GM19468 (cell line): ENCODE results near the gene ATAD1.
"Not testable (repeated sequence)": the region's sequence is repeated elsewhere in the genome, so short reads cannot be mapped to it uniquely, and the experiment has no call there.

ENCODE experiments used
- ATAC-seq: cut with Tn5 transposase; IDR thresholded peaks from one replicate; pipeline ENCODE4 v1.9.1; 2021; ENCODE audit warnings: mild to moderate bottlenecking, moderate library complexity, moderate number of reproducible peaks; ENCODE audit not compliant: unreplicated experiment; ENCODE audit errors: extremely low read depth

Gene ATAD1

DNA sequence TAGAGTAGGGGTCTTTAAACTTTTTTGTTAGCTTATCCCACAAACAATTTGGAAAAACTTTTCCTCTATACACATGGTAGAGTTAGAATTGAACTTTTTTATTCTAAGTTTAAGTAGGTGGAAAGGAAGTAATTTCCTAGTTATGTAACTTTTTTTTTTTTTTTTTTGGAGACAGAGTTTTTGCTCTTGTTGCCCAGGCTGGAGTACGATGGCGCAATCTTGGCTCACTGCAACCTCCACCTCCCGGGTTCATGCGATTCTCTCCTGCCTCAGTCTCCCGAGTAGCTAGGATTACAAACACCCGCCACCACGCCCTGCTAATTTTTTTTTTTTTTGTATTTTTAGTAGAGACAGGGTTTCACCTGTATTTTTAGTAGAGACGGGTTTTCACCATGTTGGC is 28.7 kb upstream of the ATAD1 start:
- not testable (repeated sequence) for ATAC-seq

DNA sequence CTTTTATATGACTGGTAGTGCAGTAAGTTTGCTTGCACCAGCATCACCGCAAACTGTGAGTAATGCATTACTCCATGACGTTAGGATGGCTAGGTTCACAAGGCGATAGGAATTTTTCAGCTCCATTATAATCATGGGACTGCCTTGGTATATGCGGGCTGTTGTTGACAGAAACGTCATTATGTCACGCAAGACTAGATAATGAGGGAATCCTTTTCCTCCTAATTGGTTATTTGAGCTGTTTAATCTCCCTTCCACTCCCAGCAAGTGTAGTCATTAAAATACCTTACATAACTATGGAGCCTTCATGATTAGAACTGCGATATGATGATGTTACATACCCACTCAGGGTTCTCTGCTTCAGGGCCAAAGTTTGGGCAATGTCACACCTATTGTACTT is 28.0 kb upstream of the ATAD1 start:
- no peak for ATAC-seq

DNA sequence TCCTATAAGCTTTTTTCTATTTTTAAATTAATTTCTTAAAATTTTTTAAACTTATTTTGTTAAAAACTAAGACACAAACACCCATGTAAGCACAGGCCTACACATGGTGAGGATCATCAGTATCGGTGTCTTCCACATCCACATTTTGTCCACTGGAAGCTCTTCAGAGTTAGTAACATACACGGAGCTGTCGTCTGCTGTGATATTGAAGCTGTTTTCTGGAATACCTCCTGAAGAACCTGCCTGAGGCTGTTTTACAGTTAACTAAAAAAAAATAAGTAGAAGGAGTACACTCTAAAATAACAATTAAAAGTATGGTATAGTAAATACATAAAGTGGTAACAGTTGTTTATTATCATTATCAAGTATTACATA is 27.6 kb upstream of the ATAD1 start:
- no peak for ATAC-seq

DNA sequence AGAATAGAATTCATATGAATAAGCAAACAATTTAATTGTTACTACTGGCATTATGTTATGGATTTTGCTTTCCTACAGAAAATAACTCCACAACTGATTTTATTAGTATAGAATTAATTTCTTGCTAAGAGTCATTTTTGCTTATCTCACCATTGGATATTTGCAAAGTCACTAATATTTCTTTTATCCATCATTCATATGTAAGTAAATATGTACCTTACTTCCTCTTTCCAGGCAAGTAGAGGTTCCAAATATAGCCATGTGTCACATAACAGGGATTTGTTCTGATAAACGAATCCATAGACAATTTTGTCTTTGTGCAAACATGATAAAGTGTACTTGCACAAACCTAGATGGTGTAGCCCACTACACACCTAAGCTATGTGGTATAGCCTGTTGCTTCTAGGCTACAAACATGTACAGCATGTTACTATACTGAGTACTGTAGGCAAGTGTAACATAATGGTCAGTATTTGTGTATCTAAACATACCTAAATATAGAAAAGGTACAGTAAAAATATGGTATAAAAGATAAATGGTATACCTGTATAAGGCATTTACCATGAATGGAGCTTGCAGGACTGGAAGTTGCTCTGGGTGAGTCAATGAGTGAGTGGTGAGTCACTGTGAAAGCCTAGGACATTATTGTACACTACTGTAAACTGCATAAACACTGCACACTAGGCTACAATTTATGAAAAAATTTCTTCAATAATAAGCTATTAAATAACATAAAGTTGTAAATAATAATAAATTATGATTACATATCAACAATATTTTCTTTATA is 27.0 kb upstream of the ATAD1 start:
- ATAC-seq = no peak

DNA sequence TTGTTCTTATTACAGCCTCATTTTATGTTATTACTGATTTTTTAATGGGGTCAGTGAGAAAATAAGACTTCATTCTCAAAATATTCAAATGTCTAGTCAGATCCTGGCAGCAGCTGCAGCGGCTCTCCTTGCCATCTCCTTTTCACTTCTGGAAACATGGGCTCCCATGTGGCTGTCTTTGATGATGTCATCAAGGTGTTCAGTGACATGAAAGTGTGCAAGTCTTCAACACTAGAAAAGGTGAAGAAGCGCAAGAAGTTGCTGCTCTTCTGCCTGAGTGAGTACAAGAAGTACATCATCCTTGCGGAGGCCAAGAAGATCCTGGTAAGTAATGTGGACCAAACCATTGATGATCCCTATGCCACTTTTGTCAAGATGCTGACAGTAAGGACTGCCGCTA is 25.7 kb upstream of the ATAD1 start:
- no peak for ATAC-seq

DNA sequence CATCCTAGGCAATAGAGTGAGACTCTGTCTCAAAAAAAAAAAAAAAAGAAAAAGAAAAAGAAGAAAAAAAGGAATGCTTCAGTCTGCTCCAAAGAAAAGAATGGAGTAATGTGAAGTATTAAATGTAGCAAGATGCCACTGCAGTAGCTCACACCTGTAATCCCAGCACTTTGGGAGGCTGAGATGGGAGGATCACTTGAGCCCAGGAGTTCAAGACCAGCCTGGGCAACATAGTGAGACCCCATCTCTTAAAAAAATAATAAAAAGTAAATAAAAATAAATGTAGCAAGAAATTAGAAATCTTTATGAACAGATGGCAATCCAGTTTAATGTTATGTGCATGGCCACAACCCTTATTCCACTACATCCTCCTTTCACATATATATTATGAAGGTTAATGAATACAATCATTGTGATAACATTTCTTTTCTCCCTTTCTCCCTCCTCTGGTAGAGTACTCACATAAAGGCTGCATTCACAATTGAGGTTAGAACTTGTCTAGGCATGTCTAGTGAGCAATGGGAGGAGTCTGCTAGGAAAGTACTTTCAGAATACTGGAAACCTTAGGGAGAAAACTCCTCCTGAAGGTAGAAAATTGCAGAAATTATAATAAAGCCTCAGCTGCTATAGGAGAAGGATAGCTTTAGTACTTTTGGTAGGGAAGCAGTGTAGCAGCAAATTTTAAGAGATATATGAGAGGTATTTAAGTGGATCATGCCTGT is 24.9 kb upstream of the ATAD1 start:
- ATAC-seq = no peak

DNA sequence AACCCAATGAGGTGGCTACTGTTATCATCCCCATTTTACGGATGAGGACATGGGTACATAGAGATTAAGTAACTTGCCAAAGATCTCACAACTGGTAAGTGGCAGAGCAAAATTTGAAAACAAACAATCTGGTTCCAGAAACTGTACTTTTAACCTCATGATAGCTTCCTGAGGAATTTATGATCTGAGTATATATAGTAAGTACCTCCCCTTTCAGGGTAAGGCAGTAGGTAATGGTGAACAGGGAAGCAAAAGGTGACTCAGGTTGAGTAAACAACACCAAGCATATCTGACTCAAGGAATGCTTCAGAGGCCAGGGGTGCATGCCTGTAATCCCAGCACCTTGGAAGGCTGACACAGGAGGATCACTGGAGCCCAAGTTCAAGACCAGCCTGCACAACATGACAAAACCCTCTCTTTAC is 24.2 kb upstream of the ATAD1 start:
- no peak for ATAC-seq

DNA sequence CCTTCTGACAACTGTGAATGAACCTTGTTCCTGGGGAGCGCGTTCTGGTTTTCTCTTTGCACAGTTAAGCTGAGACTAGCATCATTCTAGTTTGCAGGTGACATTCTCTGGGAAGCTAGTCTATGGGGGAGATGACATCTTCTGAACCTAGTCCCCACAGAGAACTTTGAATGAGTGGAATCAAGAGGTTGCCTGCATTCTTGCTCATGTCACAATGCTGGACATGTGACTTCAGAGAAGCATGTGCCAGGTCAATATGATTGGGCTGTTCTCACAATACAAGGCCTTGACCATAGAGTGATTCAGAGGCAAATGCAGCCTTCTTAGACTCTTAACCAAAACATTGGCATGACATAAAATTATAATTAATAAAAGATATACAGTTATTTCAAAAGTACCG is 23.2 kb upstream of the ATAD1 start:
- ATAC-seq = no peak

DNA sequence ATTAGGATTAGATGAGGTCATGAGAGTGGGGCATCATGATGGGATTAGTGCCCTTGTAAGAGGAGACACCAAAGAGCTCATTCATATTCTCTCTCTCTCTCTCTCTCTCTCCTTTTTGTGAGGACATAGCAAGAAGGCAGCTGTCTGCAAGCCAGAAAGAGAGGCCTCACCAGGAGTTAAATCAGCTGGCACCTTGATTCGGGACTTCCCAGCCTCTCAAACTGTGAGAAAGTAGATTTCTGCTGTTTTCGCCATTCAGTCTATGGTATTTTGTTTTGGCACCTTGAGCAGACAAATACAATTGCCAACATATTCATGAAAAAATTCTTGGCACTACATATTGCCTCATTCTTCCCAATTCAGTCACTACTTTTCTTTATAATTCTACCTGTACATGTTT is 20.6 kb upstream of the ATAD1 start:
- ATAC-seq = no peak

DNA sequence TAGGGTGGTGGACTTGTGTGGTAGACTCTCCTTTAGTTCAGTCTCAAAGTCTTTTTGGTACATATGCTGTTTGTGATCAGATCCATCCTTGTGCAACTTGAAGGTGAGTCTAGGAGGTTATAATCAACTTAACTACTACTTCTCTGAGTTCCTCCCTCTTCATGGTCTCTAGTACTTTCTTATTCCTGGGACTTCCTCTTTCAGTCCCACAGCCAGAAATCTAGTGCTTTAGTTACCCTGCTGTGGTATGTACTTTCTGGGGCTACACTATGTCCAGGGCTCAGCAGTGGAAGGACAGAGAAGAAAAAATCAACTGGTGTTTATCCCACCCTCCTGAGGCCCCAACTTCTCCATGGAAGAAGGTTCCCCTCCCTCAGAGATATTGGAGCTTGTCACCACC is 19.4 kb upstream of the ATAD1 start:
- no peak for ATAC-seq

DNA sequence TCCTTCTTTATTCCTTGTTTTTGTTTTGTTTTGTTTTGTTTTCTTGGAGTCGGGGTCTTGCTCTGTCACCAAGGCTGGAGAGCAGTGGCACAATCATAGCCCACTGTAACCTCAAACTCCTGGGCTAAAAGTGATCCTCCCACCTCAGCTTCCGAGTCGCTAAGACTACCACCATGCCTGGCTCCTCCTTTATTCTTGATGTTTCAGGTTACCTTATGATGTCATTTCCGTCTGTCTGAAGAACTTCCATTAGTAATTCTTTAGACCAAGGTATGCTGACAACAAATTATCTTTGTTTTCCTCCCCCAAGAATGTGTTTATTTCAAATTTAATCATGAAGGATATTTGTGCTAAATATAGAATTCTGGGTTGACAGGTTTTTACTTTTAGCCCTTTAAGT is 18.1 kb upstream of the ATAD1 start:
- no peak for ATAC-seq

DNA sequence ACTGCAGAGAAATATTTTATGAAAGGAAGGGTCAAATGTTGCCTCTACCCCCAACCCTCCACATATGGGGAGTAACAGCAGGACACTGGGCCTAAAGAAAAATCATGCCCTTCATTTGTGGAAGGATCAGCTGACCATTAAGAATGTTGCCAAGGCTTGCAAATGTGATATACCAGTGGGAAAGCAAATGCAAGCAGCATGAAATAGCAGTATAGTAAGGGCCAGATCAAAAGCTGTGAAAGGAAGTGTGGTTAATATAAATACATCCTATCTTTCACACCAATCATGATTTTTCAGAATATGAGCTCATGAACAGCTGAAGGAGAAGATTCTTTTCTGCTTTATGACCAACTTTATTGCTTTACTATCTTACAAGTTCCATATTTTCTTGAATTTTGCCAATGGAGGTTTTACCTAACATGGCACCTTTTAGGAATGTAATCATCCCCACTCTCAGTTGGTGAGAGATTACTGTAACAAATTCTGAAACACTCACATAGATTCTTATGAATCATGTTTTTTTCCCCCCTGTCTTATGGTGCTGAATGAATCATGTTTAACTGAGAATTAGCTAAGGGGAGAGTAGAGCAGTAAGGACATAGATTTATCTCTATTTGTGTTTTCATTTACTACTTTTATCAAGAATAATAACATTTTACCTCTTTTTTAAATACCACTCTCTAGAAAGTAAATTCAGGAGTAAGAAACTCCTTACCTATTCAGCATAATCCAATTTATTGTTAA is 12.1 kb upstream of the ATAD1 start:
- no peak for ATAC-seq

DNA sequence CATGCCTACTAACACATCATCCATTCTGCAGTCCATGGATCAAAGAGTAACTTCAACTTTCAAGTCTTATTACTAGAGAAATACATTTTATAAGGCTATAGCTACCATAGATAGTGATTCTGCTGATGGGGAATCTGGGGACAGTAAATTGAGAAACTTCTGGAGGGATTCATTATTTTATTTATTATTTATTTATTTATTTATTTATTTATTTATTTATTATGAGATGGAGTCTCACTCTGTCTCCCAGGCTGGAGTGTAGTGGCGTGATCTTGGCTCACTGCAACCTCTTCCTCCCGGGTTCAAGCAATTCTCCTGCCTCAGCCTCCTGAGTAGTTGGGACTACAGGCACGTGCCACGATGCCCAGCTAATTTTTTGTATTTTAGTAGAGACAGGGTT is 11.0 kb upstream of the ATAD1 start:
- not testable (repeated sequence) for ATAC-seq

DNA sequence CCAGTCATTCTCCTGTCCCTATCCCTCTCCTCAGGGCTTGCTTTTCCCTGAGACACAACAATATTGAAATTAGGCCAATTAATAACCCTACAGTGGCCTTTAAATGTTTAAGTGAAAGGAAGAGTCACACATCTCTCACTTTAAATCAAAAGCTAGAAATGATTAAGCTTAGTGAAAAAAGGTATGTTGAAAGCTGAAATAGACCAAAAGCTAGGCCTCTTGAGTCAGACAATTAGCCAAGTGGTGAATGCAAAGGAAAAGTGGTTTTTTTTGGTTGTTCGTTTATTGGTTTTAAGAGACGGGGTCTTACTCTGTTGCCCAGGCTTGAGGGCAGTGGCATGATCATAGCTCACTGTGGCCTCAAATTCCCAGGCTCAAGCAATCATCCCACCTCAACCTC is 9.7 kb upstream of the ATAD1 start:
- ATAC-seq = no peak

DNA sequence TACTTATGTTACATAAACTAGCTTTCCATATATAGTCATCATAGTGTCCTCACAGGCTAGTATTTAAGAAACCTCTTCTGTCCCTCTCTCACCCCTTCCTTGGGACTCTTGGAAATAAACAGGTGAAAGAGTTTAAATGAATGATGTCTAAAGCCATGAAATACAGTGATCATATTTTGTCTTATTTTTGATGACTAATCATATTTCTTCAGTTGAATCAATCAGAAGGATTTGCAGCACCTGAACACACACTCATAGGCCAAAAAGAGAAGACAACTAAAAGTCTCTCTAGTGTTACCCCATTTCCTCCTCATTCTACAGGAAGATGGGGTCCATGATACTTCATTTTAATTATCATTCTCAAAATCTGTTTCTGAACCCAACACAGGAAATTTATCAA is 8.6 kb upstream of the ATAD1 start:
- ATAC-seq = no peak

DNA sequence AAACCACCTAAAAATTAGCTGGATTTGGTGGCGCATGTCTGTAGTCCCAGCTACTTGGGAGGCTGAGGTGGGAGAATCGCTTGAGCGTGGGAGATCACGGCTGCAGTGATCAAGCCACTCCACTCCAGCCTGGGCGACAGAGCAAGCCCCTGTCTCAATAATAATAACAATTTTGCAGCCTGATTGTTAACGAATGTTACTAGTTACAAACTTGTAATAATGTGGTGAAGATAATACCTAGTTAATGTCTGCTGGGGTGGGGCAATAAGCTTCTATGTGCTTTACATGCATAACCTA is 1.2 kb upstream of the ATAD1 start:
- no peak for ATAC-seq

DNA sequence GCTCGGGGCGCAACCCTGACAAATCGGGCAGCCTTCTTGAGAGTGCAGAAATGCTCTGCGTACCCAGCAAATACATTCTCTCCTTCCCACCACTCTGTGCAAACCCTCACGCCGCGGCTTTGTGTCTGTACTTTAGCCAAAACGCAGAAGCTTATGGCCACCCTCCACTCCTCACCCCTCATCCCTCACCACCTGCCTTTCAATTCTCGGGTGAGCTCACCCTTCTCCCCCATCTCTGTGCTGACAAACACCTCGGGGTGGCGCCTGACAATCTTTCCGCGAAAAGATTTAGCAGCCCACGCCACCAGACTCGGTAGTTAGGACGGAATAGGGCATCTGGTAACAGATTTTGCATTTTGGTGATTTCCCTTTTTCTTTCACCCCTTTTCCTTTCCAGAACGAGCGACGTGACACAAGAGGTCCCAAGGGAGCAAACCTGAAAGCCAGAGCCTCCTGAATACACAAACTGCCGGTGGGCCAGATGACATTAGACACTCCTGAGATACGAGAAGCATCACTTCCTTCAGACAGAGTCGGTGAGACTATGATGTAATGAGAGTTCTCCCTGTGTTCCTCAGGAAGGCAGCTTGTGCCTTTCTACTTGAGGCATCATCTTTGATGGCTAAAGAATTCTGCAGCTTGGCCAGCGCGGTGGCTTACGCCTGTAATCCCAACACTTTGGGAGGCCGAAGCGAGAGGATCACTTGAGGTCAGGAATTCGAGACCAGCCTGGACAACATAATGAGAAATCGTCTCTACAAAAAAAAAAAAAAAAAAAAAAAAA is 671 bp upstream of the ATAD1 start:
- no peak for ATAC-seq

DNA sequence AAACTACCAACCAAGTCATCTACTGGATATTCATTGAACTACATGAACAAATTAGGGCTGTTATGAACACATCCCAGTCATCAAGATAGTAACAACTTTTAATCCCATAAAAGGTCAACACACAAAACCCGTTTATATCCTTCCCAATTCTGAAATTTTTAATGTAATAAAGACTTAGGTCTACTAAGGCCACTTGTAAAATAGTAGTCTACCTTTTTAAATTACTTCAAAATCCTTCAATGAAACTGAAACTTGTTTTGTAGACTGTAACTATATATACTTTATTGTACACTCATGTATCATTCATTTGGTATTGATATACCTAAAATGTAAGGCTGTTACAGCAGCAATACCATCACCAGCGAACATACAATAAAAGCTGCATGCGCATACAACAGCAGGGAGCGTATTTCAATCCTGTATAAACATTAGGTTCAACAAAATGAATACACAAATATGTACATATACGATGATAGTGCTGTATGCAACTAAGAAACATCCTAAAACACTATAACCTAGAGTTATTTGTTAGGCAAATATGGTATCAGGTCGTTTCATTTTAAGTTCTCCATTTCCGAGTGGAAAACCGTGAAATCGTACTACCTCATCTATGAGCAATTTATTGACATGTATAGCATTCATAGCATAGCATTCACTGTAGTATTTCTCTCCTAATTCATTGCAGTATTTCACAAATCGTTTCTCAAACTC is 973 bp downstream of the ATAD1 start:
- no peak for ATAC-seq

DNA sequence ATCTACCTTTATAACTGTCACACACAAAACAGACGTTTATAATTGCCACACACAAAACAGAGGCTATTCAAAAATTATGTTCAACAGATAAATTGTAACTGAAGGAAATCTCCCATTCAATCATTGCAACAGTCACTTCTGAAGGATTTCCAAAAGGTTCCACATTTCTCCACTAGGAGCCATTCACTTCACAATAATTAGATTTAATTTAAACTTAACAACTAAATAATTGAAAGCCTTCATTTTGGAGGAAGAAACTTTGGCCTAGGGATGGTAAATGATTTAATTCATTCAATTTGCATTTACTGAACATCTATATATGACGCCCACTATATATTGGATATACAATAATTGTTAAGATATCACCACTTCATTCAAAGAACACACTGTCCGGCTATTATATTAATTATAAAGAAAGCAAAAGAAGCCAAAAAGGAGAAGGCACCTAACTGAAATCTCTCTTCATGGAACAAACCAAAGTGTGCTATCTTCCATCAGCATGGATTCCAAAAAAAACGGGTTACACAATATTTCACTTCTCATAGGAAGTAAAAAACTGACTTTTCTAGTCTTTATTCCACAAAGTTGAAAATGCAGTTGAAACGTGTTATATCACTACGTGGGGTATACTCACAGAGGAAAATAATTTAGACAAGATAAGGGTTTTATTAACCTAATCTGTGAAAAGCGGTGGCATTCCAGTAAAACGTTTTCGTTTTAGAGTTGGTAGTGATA is 1.7 kb downstream of the ATAD1 start:
- ATAC-seq = no peak
